Lung (tissue), 12 donors: Measurements from ENCODE around the gene CAPN5. TPM values are rescaled to one million over a fixed set of nuclear protein-coding genes. Genes with fewer than 3 reads are reported as not detected.

ENCODE experiments used
- ATAC-seq: fragments of 200-7000 bp; cut with Tn5 transposase; one replicate; pipeline ENCODE4 v1.9.1; 2020; ENCODE audit warnings: moderate number of reproducible peaks; ENCODE audit not compliant: insufficient read depth, low FRiP score
- DNase-seq, 3 donors: peaks; one replicate each; pipeline ENCODE4 v3.0.0-alpha.2; 2013 to 2017
- H3K27ac ChIP-seq, 2 donors: one replicate each; pipeline ENCODE4 v1.5.1; 2013; ENCODE audit warnings: mild to moderate bottlenecking in 2 of 2, moderate library complexity in 2 of 2, control low read depth in 1 of 2, inconsistent platforms in 1 of 2, low read depth in 1 of 2, low read length in 1 of 2
- H3K27me3 ChIP-seq, 3 donors: one replicate each; pipeline ENCODE4 v1.5.1; 2013; ENCODE audit warnings: low read length in 2 of 3; ENCODE audit not compliant: control insufficient read depth in 3 of 3, insufficient read depth in 3 of 3
- H3K36me3 ChIP-seq, 4 donors: one replicate each; pipeline ENCODE4 v1.5.1; 2013; ENCODE audit warnings: low read length in 4 of 4, mild to moderate bottlenecking in 1 of 4, moderate library complexity in 1 of 4; ENCODE audit not compliant: control insufficient read depth in 4 of 4, insufficient read depth in 4 of 4
- H3K4me1 ChIP-seq, 5 donors: one replicate each; pipeline ENCODE4 v1.5.1; 2013; ENCODE audit warnings: low read length in 5 of 5, mild to moderate bottlenecking in 2 of 5, moderate library complexity in 1 of 5; ENCODE audit not compliant: control insufficient read depth in 5 of 5, insufficient read depth in 5 of 5
- H3K4me3 ChIP-seq: one replicate; pipeline ENCODE4 v1.5.1; 2013; ENCODE audit warnings: mild to moderate bottlenecking, control low read depth, moderate library complexity
- H3K9ac ChIP-seq, 2 donors: one replicate each; pipeline ENCODE4 v1.5.1; 2013; ENCODE audit warnings: low read length in 2 of 2, control low read depth in 1 of 2; ENCODE audit not compliant: insufficient read depth in 1 of 2
- H3K9me3 ChIP-seq, 4 donors: one replicate each; pipeline ENCODE4 v1.5.1; 2013; ENCODE audit warnings: low read length in 3 of 4, mild to moderate bottlenecking in 1 of 4, moderate library complexity in 1 of 4; ENCODE audit not compliant: control insufficient read depth in 4 of 4, insufficient read depth in 3 of 4
- CTCF ChIP-seq: IDR thresholded peaks from 2 replicates; pipeline ENCODE4 v1.5.1; 2012; ENCODE audit warnings: mild to moderate bottlenecking; ENCODE audit errors: control extremely low read depth, extremely low read depth
- WGBS, 2 donors: extraction: QIAGEN DNeasy Blood & Tissue Kit; methylation state at CpG; one replicate each; pipeline ENCODE4 v1.1.7; 2013; 5-methylcytosine and 5-hydroxymethylcytosine counted together
- polyA plus RNA-seq, 2 donors: library from polyadenylated mRNA; stranded (reverse); fragments of 200-250 nt; gene quantifications; one replicate each; pipeline ENCODE4 v1.2.1, GENCODE V29; 2013
- total RNA-seq, 2 donors: library from RNA; depleted of rRNA in 1 of 2; stranded (reverse); fragments of >200 nt in 1 of 2; gene quantifications; one replicate each; pipeline ENCODE4 v1.2.1, GENCODE V29; 2014 to 2021
- donor health status: control.
- donor health status: control.
- donor health status: Bipolar disorder and iron deficiency.
- donor health status: healthy.
- donor health status: DM: yes; HTN: yes; CAD: no.

The CAPN5 gene
- total and polyA plus RNA-seq, 4 donors: 3.0 to 16.1 (median 9.4) TPM

GRCh38 chr11:77159937-77160495 is 93.2 kb downstream of the CAPN5 start:
- H3K36me3 ChIP-seq: no peaks in the 10 kb centered on the region
- no peaks in the 10 kb centered on the region for H3K27me3 ChIP-seq
- no peaks in the 10 kb centered on the region for H3K4me1 ChIP-seq
- DNase-seq (no peak), ATAC-seq (no peak)
- no peak for TF ChIP-seq CTCF
- H3K4me3 ChIP-seq: no peak overlapping the region
- no peak overlapping the region for H3K27ac ChIP-seq
- WGBS, 2 donors: 96 to 97% methylated on average over 19 to 20 of the region's 20 CpGs
- no peak overlapping the region for H3K9ac ChIP-seq
- no peaks in the 10 kb centered on the region for H3K9me3 ChIP-seq

- H3K9me3 ChIP-seq: no peaks in the 10 kb centered on the region
- H3K4me3 ChIP-seq: no peak overlapping the region
- ATAC-seq (no peak), DNase-seq (no peak)
- H3K9ac ChIP-seq: no peak overlapping the region
- H3K27me3 ChIP-seq: no peaks in the 10 kb centered on the region
- H3K36me3 ChIP-seq: no peaks in the 10 kb centered on the region
- H3K27ac ChIP-seq: no peak overlapping the region
- no peaks in the 10 kb centered on the region for H3K4me1 ChIP-seq
- TF ChIP-seq CTCF: no peak
- 86 to 90% methylated on average over 6 of the region's 6 CpGs for WGBS, 2 donors
Measured at GRCh38 chr11:77163271-77163670, 96.5 kb downstream of the CAPN5 start.

- Histone ChIP-seq H3K36me3 (no peaks in the 10 kb centered on the region), H3K4me1 (no peaks in the 10 kb centered on the region), H3K27me3 (no peaks in the 10 kb centered on the region), H3K27ac (no peak overlapping the region), H3K9ac (no peak overlapping the region), H3K9me3 (no peaks in the 10 kb centered on the region), H3K4me3 (no peak overlapping the region)
- ATAC-seq (no peak), DNase-seq (no peak)
- WGBS, 2 donors: 85 to 97% methylated on average over 5 of the region's 5 CpGs
- no peak for TF ChIP-seq CTCF
Measured at GRCh38 chr11:77165066-77165465, 98.3 kb downstream of the CAPN5 start.

- Histone ChIP-seq H3K36me3 (no peaks in the 10 kb centered on the region), H3K27me3 (no peaks in the 10 kb centered on the region), H3K9ac (no peak overlapping the region), H3K9me3 (no peaks in the 10 kb centered on the region), H3K4me3 (no peak overlapping the region), H3K27ac (no peak overlapping the region), H3K4me1 (no peaks in the 10 kb centered on the region)
- no peak for DNase-seq
- WGBS, 2 donors: 94 to 96% methylated on average over 8 of the region's 8 CpGs
- TF ChIP-seq CTCF: no peak
- no peak for ATAC-seq
Measured at GRCh38 chr11:77166021-77166420, 99.2 kb downstream of the CAPN5 start.
